ENCODE measurements around the gene PMM1.
"Not testable (repeated sequence)": the region's sequence is repeated elsewhere in the genome, so short reads cannot be mapped to it uniquely, and the experiment has no call there.

PMM1 gene

DNA sequence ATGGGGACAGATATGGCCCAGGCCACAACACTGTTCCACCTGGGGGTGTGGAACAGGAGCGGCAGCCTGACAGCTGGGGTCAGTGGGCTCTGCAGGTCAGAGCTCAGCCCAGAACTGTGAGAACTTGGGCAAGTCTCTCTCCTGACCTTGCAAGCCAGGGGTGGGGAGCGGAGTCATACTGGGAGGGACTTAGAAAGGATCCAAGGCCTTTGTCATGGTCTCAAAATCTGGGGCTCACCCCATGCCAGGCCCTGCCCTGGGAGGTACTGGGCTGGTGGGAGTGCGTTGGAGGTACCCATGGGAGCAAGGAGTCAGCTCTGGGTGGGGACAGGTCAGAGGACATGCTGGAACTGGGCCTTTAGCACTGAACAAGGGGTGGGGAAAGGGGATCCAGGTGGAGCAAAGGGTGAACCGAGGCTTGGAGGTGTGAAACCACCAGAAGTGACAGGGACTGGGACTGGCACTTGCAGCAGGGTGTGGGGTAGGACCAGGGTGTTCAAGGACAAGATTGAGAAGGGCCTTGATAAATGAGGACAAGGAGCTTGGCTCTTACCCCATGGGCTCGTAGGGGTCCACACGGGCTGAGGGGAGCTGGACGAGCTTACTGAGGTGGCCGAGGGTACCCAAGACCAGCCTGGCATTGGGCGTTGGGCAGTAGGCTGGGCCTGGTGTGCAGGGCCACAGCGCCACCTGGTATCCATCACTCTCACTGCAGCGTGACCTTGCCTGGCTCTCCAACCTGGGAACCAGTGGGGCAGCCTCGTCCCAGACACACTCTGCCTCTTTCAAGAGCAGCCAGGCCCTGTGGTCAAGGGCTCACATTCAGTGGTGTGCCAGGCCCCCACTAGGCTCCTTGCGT is 7.4 kb upstream of the PMM1 start:
- peak; percentile 21 to 42 for DNase-seq

- DNase-seq = no peak
These were observed 6.1 kb upstream of the PMM1 start for GRCh38 chr22:41595703-41596102.

DNA sequence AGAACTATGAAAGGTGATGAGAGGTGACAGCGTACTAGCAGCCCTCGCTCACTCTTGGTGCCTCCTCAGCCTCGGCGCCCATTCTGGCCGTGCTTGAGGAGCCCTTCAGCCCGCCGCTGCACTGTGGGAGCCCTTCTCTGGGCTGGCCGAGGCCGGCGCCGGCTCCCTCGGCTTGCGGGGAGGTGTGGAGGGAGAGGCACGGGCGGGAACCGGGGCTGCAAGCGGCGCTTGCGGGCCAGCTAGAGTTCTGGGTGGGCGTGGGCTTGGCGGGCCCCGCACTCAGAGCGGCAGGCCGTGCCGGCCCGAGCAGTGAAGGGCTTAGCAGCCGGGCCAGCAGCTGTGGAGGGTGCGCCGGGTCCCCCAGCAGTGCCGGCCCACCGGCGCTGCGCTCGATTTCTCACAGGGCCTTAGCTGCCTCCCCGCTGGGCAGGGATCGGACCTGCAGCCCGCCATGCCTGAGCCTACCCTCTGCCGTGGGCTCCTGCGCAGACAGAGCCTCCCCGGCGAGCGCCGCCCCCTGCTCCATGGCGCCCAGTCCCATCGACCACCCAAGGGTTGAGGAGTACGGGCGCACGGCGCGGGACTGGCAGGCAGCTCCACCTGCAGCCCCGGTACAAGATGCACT is 3.8 kb upstream of the PMM1 start:
- DNase-seq = not testable (repeated sequence)

DNA sequence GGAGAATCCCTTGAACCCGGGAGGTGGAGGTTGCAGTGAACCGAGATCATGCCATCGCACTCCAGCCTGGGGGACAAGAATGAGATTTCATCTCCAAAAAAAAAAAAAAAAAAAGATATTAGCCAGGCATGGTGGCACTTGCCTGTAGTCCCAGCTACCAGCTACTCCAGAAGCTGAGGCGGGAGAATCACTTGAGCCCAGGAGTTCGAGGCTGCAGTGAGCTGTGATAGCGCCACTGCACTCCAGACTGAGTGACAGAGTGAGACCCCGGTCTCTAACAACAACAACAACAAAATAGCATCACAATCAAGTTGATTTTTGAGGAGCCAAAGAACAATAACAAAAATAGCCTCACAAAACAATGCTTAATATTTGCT is 2.3 kb downstream of the PMM1 start:
- DNase-seq = no peak

DNA sequence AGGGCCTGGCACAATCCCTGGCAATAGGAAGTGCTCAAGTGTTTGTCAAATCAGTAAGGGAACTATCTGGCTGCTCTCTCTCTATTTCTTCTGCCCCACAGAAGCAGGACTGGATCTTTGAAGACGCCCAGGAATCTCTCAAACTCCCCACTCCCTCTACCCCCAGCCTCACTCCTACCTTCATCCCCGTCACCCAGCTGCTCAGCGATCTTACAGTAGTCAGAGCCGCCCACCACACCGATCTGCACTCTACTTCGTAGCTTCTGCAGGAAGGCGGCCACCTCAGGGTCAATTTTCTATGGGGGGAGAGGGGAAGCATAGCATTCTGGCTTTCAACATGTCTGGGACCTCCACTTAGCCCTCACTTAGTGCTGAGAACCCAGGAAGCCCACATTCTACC is 3.7 kb downstream of the PMM1 start:
- no peak for DNase-seq

DNA sequence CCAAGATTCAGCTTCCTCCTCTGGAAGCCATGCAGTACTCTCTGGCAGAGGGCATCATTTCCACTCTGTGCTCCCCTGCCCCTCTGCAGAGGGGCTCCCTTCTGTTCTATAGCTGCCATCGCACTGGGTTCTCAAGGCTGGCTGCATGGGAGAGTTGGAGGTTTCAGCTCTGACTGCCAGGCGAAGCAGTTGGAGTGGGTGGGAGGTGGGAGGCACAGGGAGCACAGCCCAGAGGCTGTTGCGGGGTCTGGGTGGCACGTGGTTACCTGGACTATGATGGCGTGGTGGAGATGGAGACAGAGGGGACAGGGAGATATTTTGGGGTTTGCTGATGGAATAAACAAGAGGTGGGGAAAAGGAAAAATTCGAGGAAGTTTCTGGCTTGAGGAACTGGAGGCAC is 4.8 kb downstream of the PMM1 start:
- DNase-seq = no peak

DNA sequence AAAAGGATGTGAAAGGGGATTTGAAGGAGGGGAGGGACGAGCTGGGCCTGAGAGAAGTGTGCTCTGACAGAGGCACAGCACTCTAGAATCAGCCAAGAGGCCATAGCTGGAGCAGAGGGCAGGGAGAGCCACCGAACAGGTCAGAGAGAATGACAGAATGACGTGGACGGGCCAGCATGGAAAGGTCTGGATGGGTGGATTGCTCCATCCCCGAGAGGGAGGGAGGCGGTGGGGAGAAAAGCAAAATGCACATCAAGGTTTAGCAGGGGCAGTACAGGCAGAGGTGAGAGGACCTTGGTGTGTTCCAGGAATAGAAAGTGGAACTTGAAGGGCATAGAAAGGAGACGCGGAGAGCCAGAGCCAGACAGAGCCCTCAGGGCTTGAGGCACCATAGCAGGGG is 6.9 kb downstream of the PMM1 start:
- no peak for DNase-seq

DNA sequence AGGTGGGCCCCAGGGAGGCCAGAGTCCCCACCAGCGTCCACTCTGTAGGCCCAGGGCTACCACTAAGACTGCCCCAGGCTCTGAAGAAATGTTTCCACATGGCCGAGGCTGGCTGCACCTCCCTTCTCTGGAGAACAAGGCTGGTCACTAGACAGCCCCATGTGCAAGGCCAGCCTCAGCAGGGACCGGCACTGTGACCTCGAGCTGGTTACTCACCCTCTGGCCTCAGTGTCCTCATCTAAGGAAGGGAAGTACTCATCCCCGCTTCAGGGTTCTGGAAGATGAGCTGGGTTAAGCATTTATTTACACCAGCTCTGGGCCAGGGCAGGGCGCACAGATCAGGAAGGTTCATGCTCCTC is 9.7 kb downstream of the PMM1 start:
- no peak for DNase-seq

DNA sequence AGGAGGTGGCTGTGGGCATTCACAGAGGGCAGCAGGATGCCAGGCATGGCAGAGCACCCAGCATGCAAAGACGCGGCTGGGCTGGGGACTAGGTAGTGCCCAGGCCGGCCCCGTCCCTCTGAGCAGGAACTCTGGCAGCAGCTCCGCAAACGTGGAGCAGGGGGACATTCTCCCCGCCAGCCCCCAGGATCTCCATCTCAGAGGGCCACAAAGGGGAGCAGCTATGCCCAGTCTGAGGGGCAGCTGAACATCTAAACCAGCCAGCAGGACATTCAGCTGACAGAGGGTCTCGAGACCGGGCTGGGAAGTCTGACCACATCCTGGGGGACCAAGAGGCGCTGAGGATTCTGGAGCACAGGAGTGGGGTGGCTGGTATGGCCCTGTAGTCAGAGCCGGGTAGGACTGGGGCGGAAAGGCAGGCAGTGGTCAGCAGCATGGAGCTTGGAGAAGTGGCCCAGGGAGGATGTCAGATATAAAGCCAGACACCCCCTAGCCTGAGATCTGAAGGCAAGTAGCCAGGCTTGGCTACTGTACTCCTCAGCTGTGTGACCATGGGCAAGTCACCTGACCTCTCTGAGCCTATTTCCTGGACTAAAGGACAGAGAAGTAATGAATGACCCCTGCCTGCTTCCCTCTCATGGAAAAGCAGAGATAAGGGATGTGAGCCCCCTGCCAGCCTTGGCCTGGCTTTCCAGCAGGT is 10.2 kb downstream of the PMM1 start:
- DNase-seq = no peak

- no peak for DNase-seq
These were observed 10.8 kb downstream of the PMM1 start for GRCh38 chr22:41578818-41579217.

GRCh38 chr22:41578114-41578513 is 11.5 kb downstream of the PMM1 start:
- DNase-seq = no peak

DNA sequence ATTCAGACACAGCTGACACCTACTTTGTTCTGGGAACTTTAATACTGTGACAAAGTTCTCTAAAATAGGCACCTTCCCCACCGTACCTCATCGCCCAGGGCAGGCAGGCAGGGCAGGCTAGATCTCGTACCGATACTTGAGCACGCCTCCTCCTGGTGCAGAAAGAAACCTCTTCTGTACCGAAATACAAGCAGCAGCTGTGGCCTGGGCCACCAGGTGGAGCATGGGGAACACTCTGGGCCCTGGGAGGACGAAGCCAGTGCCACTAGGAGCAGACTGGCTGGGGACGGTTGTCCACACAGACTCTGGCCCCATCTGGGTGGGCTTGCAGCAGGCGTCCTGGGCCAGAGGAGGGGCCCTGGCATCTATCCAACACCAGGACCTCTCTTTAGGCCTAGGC is 12.8 kb downstream of the PMM1 start:
- DNase-seq = peak; percentile 30 to 54

DNA sequence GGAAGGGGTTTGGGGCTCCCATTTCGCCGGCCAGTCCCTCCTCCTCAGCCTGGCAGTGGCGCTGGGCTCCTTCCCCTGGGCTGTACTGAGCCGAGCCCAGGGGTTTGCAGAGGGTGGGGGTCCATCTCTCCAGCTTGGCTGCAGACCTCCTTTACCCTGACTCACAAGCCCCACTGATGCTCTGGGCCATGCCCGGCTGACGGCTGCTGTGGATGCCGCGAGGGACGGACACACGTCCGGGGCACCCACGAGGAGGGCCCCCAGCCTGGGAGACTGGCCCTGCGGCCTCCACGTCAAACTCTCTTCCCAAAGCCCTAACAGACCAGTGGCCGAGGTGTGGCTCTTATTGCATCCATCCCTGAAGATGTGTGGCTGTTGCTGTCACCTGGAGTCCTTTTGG is 14.1 kb downstream of the PMM1 start:
- DNase-seq = no peak

DNA sequence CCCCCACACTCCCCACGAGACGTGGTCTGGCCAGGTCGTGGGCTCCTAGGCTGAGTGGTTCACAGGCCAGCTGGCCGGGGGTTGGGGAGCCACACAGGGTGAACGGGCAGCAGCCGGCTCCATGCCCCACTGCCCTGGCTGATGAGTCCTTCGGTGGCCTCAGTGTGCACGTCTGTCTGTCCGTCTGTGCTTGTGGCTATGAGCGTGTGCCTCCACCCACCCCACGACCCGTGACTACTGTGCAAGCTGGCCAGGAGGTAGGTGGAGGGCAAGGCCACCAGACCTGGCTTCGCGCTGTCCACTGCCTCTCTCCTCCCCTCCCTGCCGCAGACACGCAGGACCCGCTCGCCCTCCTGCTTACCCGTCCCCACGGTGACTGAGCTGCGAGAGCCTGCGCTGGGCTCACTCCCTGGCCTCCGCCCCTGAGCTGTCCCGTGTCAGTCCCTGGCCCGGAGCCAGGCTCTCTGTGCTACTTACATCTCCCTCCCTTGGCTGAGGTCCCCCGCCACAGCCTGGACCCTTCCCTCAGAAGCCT is 14.7 kb downstream of the PMM1 start:
- DNase-seq = no peak

GRCh38 chr22:41573677-41574076 is 16.0 kb downstream of the PMM1 start:
- DNase-seq = no peak

- not testable (repeated sequence) for DNase-seq
These were observed 17.3 kb downstream of the PMM1 start for GRCh38 chr22:41572305-41572704.

DNA sequence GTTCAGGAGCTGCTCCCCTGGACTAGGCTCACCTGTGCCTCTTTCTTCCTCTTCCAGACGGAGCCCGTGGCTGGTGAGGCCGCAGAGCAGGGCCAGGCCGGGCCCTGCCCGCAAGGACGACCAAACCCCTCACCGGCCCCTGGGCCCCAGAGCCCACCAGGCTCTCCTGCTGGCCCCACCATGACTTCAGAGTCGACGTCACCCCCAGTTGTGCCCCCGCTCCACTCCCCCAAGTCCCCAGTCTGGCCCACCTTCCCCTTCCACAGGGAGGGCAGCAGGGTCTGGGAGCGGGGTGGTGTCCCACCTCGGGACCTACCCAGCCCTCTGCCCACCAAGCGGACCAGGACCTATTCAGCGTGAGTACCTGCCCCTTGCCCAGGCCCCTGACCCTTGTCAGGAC is 17.9 kb downstream of the PMM1 start:
- DNase-seq = no peak

- no peak for DNase-seq
These were observed 19.4 kb downstream of the PMM1 start for GRCh38 chr22:41570221-41570620.

DNA sequence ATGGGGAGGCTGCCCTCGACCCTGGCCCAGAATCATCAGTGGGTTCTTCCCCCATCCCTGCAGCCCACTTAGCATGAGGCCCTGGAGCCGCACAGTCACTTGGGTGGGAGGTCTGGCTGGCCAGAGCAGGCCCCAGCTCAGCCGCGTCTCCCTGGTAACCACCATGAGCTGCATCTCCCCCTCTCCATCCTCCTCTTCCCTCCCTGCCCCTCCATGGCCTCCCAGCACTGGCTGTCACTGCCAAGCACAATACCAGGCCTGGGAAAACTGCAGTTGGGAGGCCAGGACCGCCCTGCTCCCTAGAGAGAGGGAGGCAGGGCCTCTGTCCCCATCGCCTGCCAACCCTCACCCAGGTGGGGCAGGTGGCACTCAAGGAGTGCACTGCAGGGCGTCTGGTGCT is 20.8 kb downstream of the PMM1 start:
- no peak for DNase-seq

DNA sequence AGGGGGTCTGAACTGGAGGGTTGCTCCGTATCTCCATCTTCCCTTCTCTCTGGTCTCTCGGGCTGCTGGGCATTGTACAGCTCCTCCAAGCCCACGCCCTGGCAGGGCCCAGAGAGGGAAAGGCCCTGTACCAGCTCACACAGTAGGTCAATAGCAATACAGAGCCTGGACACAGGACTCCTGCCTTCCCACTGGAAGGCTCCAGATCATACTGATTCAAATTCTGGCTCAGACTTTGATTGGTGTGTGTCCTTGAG is 22.2 kb downstream of the PMM1 start:
- DNase-seq = no peak

DNA sequence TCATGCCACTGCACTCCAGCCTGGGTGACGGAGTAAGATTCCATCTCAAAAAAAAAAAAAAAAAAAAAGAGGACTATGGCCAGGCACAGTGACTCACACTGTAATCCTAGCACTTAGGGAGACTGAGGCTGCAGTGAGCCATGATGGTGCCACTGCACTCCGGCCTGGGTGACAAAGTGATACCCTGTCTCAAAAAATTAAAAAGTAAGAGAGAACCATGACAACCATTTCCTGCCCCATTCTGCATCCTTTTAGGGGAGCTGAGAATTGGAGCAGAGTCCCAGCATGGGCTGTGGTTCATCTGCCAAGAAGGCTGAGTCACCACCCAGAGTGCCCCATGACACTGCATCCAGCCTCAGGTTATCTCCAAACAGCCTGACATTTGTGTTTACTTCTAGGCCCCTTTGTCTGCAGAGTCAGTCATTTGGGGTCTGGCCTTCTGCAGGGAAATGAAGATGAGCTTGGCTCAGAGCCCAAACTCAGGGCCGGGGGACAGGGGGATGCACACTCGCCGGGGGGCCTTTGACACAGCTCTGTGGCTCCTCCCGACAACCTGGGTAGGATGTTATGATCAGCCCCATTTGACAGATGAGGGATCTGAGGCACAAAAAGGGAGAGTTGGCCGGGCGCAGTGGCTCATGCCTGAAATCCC is 24.1 kb downstream of the PMM1 start:
- peak in 1 of 2 donors; percentile 6 for DNase-seq

GRCh38 chr22:41564563-41564962 is 25.1 kb downstream of the PMM1 start:
- DNase-seq = no peak

DNA sequence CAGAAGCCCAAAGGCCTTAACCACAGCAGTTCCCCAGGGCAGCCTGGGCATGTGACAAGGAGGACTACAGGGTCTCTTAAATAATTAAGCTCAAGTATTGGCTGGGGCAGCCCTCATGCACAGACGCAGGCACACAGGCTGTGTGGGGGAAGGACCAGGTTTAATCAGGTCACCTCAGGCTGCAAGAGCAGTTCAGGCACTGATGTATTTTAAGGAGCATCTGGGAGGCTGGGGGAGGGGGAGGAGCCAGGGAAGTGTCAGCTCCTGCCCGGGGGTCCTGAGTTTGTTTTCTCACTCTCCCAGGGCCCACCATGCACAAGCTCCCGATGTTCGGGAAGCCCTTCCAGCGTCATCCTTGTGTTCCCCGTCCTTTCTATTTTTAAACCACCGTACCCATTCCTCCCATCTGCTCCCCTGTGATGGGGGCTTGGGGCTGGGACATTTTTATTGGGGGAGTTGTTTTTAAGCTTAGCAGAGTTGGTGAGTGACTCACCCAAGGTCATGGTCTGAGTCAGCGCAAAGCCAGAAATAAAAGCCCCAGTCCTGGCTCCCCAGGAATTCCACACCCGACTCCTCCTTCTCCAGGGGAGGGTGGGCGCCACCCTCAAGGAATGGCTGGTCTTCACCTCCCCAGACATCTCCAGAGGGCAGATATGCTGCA is 26.5 kb downstream of the PMM1 start:
- DNase-seq = no peak

All from inflammatory macrophage (primary cell).